Fibroblast of skin of left quadriceps (primary cell): Measurements from ENCODE around the gene ACVRL1.

ENCODE experiments used
- DNase-seq, 2 experiments: peaks; one replicate each; pipeline ENCODE4 v3.0.0-alpha.2; 2013; ENCODE audit warnings: low read depth in 2 of 2

ACVRL1 gene

DNA sequence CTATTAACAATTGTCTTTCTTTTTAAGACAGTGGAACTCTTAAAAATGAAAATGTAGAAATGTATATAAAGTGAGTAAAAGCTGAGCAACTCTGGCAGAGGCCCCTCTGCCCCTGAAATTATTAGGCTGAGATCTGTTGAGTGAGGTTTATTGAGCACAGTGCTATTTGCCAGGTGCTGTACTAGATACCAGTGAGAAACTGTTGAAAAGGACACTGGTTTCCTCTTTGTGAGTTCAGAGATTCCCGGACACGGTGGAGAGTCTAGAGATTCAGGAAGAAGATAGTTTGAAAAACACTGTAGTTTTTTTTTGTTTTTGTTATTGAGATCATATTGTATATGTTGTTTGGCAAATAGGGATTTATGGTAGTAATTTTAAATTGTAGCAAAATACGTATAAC lies 55.4 kb downstream of the ACVRL1 start:
- no peak for DNase-seq

DNA sequence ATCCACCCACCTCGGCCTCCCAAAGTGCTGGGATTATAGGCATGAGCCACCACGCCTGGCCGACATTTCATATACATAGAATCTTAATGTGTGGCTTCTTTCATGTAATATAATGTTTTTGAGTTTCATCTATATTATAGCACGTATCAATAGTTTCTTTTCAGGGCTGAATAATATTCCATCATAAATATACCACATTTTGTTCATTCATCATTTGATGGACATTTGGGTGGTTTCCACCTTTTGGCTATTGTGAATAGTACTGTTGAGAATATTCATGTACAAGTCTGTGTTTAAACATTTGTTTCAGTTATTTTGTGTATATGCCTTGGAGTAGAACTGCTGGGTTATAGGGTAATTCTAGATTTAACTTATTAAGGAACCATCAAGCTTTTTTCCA lies 56.2 kb downstream of the ACVRL1 start:
- no peak for DNase-seq

DNA sequence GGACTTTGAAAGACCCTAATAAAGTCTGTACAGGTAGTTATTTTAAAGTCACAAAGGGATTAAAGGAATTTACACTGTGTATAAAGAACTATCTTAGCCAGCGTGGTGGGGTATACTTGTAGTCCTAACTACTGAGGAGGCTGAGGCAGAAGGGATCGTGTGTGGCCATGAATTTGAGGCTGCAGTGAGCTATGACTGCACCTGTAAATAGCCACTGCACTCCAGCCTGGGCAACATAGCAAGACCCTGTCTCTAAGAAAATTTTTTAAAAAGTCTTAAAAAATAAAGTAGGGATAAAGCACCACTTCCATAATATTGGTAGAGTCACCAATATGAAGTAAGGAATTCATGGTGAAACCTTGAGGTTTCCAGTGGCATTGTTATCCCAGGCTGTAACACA lies 62.3 kb downstream of the ACVRL1 start:
- no peak for DNase-seq

DNA sequence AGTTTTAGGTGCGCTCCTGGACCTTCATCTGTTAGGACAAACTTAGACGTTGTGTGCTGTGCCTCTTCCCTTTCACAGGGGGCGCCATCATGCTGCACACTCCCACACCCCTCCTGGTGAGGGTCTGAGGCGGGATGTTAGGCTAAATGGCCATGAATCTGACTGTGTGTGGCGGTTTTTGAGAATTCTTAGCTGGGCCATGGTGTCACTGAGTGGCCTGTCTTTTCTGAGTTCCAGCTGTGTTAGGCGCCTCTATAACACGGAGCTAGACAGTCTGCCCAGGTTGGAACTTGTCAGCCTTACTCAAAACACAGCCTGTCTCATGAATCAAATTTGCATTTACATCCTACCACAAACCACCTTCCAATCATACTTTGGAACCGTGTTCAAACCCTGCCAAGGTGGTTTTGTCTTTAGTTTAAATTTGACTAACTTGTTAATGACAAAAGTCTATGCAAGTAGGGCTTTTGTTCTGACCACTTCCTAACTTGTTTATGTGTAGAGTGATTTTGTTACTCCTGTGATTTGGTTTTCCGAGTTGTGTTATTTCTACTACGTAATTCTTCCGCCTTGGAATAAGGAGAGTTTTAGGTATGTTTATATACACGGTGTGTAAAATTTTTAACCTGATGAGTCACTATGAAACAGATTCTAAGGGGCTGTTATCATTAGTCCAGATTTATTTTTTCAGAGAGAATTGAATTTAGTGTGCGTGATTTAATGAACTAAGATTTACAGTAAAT lies 63.8 kb downstream of the ACVRL1 start:
- no peak for DNase-seq

DNA sequence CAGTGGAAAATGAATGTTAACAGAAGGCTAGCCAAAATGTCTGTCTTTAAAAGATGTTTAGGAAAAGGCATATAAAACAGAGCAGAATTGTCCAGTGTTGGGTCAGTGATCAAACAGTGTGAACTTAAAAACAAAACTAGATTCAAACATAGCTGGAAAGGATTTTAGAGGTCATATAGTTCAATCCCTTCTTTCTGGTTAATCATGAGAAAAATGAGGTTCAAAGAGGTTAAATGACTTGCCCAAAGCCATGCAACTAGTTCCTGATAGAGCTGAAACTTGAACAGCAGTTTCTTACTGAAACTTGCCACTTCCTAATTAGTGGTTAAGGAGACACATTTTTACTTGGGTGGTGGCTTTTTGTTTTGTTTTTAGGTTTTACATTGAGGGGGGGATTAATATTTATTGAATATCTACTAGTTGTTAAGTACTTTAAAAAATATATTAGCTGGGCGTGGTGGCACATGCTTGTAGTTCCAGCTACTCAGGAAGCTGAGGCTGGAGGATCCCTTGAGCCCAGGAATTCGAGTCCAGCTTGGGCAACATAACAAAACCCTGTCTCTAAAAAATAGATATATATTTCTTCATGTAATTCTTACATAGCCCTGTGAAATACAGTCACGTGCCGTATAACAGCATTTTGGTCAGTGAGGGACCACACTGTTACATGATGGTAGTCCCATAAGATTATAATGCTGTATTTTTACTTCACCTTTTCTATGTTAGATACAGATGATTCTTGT lies 64.5 kb downstream of the ACVRL1 start:
- DNase-seq: no peak

DNA sequence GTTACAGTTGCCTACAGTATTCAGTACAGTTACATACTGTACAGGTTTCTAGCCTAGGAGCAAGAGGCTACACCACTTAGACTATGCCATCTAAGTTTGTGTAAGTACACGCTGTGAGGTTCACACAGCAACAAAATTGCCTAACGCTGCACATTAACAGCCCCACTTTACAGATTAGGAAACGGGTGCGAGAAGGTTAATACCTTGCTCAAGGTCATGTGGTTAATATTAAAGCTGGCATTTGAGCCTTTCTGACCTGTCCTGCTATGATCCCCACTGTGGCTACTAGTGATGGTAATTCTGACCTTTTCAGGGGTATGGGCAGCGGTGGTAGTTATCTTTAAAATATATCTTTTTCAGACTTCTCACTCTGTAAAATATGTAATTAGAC lies 65.1 kb downstream of the ACVRL1 start:
- DNase-seq: no peak

DNA sequence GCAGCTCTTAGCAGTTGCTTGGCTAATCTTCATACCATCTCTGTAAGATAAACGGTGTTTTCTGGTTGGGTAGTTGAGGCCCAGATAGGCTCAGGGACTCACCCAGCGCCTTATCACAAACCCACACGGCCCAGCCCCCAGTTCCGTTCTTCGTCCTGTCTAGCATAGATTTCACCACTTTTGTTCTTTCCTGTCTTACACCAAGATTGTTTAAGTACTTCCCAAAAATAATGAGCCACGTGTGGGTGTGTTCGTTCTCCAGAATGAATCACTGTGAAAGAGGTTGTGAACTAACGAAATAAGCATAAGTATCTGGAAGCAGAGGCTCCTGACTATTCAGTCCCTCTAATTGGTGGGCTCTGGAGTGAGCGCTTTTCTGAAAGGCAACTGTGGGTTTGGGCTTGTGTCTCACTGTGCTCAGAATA lies 65.6 kb downstream of the ACVRL1 start:
- no peak for DNase-seq
